IPS DF 19.7 (cell line): ENCODE measurements around the gene COX7B2.

Experiments used
- DNase-seq: peaks from one replicate; pipeline ENCODE4 v3.0.0-alpha.2; 2013; ENCODE audit warnings: low read depth, low spot score

The COX7B2 gene

DNA sequence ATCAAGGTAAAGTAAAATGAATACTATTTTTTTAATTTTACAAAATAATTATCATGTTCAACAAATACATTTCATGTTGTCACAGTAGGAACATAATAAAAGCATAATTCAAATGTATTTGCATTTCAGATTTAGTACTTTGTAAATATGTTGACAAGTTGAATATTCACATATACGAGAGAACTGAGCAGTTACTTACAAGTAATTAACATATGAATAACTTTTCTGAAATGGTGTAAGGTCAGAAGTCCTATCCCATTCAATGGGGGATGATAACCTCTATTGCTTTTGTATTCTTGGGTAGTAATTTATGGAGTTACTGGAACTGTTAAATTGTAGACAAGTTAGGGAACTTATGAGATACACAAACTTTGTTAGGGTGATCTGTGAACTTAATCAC, 191.1 kb downstream of the COX7B2 start:
- no peak for DNase-seq

DNA sequence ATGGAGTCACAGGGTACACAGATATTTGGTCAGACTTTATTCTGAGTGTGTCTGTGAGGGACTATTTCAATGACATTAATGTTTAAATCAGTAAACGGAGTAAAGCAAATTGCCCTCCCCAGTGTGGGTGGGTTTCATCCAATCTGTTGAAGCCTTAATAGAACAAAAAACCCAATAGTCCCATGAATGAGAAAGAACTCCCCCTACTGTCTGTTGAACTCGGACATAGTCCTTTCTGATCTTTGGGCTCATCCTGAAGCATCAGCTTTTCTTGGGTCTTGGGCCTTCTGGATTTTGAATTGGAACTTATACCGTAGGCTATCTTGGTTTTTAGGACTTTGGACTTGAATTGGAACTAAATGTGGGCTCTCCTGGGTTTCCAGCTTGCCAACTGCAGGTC, 193.6 kb downstream of the COX7B2 start:
- no peak for DNase-seq

DNA sequence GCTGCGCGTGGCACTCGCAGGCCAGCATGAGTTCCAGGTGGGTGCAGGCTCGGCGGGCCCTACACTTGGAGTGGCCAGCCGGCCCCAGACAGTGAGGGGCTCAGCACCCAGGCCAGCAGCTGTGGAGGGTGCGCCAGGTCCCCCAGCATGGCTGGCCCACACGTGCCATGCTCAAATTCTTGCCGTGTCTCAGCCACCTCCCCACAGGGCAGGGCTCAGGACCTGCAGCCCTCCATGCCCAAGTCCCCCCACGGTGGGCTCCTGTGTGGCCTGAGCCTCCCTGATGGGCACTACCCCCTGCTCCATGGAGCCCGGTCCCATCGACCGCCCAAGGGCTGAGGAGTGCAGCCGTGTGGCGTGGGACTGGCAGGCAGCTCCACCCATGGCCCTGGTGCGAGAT, 210.2 kb downstream of the COX7B2 start:
- no peak for DNase-seq
